GM12801 (cell line): Measurements from ENCODE around the gene RAB11B.

Experiments used
- TF ChIP-seq, protein P1 (sequence below): IDR thresholded peaks from one replicate; pipeline ENCODE4 v1.5.1; 2011; ENCODE audit warnings: control low read depth; ENCODE audit not compliant: insufficient read length; ENCODE audit errors: extremely low read depth

The RAB11B gene

GRCh38 chr19:8401981-8402411 is 11.8 kb downstream of the RAB11B start:
- TF ChIP-seq, protein P1, sequence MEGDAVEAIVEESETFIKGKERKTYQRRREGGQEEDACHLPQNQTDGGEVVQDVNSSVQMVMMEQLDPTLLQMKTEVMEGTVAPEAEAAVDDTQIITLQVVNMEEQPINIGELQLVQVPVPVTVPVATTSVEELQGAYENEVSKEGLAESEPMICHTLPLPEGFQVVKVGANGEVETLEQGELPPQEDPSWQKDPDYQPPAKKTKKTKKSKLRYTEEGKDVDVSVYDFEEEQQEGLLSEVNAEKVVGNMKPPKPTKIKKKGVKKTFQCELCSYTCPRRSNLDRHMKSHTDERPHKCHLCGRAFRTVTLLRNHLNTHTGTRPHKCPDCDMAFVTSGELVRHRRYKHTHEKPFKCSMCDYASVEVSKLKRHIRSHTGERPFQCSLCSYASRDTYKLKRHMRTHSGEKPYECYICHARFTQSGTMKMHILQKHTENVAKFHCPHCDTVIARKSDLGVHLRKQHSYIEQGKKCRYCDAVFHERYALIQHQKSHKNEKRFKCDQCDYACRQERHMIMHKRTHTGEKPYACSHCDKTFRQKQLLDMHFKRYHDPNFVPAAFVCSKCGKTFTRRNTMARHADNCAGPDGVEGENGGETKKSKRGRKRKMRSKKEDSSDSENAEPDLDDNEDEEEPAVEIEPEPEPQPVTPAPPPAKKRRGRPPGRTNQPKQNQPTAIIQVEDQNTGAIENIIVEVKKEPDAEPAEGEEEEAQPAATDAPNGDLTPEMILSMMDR: no peak

DNA sequence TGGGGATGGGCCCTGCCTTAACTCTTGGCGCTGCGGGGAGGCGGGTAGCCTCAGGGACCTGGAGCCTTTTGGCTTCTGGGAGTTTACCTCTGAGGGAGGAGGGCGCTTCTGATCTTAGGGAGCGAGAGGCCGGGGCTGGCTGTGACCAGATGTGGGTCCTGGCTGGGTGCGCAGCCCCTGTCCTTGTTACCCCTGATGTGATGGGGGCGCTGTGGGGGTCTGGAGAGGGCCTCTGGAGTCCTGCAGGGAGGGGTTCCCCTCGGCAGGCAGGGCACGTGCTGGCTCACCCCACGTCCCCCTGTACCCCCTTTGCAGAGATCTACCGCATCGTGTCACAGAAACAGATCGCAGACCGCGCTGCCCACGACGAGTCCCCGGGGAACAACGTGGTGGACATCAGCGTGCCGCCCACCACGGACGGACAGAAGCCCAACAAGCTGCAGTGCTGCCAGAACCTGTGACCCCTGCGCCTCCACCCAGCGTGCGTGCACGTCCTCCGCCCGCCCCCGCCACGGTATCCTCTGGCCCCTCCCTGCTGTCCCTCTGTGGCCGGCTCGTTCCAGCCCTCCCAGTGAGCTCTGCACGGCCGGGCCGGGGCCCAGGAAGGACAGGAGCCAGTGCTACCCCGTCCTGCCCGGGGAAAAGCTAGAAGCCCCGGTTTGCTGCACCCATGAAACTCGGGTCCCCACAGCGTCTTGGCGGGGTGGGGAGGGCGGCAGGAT is 13.1 kb downstream of the RAB11B start:
- TF ChIP-seq, protein P1: no peak

GRCh38 chr19:8403820-8404109 is 13.6 kb downstream of the RAB11B start:
- TF ChIP-seq, protein P1: no peak

GRCh38 chr19:8404391-8405151 is 14.4 kb downstream of the RAB11B start:
- TF ChIP-seq, protein P1: no peak

- TF ChIP-seq, protein P1: no peak
Measured at GRCh38 chr19:8412783-8413628, 22.8 kb downstream of the RAB11B start, which contains the start of gene MARCHF2. TSS of gene MARCHF2 (plus strand) at chr19:8413305. CDS start at chr19:8421841, 8,536 bp downstream.

DNA sequence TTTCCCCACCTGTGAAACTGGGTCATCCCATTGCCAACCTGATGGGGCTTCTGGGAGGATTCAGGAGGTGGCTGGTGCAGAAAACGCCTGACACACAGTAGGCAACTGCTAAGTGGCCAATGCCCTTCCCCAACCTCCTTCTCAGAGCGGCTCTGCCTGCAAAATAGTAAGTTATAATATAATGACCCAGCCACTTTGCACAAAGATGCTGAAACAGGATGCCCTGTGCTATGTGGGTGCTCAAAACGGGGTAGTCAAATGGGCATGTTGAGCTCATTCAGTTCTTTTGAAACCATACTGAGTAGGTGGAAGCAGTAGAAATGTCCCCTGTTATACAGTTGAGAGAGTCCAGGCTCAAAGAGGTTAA is 23.5 kb downstream of the RAB11B start:
- TF ChIP-seq, protein P1: no peak

DNA sequence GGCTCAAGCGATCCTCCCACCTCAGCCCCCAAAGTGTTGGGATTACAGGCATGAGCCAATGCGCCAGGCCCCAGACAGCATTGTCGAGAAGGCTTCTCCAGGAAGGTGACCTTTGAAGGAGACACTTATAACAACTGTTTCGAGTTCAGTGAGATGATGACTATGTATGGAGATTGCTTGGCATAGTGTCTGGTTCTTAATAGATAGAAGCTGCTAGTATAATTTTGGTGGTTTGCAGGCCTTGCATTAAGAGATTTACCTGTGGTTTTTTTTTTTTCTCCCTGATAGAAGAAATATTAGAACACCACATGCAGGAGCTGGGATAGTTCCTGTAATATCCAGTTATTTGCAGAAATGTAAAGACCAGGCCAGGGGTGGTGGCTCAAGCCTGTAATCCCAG is 26.6 kb downstream of the RAB11B start:
- TF ChIP-seq, protein P1: no peak
